ENCODE measurements around the gene PLCG2.

The PLCG2 gene

GRCh38 chr16:81817789-81818567 is 38.9 kb downstream of the PLCG2 start:
- no peak for DNase-seq

GRCh38 chr16:81818568-81818896 is 39.4 kb downstream of the PLCG2 start:
- DNase-seq, result no peak

DNA sequence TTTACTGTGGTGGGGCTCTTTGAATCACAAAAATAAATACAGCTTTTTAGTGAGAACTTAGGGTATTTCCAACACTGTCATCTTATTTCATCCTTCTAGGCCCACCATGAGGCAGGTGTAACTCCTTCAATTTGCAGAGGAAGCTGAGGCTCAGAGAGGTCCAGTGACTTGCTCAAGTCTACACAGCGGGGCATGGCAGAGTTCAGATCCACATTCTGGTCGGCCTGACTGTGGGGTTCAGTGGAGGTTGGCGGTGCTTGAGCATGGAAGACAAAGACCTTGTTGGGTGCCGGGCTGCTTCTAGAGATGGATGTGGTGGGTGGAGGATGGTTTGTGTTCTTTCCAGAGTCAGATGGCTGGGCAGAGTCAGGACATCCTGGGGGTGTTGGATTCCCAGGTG is 39.8 kb downstream of the PLCG2 start:
- no peak for DNase-seq

- no peak for DNase-seq
Observed at GRCh38 chr16:81821436-81822128, 42.5 kb downstream of the PLCG2 start.

DNA sequence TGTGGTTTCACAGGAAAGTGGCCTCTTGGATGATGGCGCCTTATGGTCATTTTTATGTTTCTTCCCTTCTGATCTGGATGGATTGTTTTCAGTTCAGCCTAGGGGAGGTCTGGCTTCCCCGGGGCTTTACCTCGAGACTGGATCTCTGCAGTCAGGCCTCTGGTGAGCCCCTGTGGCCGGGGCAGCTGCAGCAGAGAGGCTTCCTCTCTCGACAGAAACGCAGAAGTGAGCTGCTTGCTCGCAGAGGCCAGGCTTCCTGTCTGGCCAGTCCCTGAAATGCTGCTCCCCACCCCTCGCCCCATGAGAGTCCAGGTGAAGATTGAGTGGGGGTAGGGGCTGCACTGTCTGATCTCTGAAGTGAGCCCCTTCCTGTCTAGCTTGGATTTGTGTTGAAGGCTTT is 44.0 kb downstream of the PLCG2 start:
- DNase-seq, result no peak

- no peak for DNase-seq
Observed at GRCh38 chr16:81823734-81824133, 44.6 kb downstream of the PLCG2 start.

GRCh38 chr16:81826523-81826922 is 47.4 kb downstream of the PLCG2 start:
- DNase-seq, result no peak

- DNase-seq, result no peak
Observed at GRCh38 chr16:81830845-81831540, 51.9 kb downstream of the PLCG2 start.

DNA sequence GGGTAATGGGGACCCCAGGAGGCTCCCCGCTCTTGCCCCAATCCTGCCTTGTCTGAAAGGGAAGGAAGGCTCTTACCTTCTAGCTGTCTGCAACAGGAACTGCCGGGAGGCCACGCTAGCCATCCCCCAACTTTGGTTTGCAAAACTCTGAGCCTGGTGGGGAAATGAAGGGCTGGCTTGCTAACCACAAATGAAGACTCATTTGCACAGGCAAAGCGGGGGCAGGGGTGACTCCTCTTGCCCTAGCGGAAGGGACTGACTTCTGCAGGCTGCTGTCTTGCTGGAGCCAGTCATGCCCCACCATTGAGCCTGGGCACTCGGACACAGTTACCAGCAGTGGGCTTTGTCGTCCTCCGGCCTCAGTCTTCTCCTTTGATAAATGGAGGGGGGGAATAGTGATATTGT is 52.6 kb downstream of the PLCG2 start:
- DNase-seq, result peak; percentile 63

- no peak for DNase-seq
Observed at GRCh38 chr16:81832801-81833547, 53.9 kb downstream of the PLCG2 start.

GRCh38 chr16:81833751-81834150 is 54.7 kb downstream of the PLCG2 start:
- no peak for DNase-seq

DNA sequence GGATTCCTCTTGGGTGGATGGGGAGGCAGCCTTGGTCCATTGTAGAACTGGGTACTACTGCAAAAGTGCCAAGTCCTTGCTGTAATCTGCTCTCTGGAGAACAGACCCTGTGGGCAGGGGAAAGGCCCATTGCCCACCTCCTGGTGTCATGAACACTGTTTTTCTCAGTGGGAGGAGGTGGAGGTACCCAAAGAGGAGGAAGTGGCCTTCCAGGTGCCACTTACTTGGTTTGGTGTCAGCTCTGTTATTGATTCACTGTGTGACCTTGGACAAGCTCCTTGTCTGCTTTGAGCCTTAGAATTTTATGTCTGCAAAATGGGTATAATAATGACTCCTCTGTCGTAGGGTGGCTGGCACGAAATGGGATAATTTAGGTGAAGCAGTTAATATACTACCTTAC is 55.8 kb downstream of the PLCG2 start:
- DNase-seq, result no peak

- DNase-seq, result no peak
Observed at GRCh38 chr16:81836279-81837054, 57.4 kb downstream of the PLCG2 start.

DNA sequence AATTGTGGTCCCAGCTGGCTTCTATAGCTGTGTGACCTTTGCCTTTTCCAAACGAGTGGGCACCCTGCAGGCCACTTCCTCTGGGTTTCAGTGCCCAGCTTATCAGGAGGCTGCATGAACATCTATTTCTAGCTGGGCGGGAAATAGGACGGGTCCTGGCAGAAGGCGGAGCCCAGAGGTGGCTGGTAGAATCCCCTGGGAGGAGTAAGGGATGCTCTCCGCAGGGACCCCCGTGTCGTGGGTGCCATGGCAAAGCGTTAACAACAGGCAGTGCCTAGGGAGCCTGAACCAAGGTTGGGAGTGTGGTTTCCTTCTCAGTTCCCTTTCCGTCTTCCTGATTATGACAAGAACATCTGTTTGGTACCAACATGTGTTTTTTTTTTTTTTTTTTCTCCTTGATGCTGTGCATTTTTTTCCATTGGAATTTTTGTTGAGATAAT is 58.2 kb downstream of the PLCG2 start:
- no peak for DNase-seq

GRCh38 chr16:81838794-81839193 is 59.7 kb downstream of the PLCG2 start:
- DNase-seq, result no peak

GRCh38 chr16:81841722-81842121 is 62.6 kb downstream of the PLCG2 start:
- DNase-seq, result no peak

GRCh38 chr16:81842564-81843242 is 63.6 kb downstream of the PLCG2 start:
- no peak for DNase-seq

DNA sequence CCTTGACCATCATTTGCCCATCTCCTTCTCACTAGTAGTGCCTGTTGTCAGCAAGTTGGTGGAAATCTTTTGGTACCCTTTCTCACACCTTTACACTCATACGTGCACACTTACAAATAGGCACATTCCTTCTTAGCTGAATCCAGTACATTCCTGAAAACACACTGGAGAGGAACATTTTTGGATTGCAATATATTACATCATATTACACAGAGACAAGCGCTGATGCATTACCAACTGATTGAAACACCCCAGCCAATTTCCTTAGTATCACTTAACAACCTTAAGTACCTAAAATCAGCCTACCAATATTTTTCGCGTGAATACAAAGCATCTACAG is 64.1 kb downstream of the PLCG2 start:
- DNase-seq, result no peak

DNA sequence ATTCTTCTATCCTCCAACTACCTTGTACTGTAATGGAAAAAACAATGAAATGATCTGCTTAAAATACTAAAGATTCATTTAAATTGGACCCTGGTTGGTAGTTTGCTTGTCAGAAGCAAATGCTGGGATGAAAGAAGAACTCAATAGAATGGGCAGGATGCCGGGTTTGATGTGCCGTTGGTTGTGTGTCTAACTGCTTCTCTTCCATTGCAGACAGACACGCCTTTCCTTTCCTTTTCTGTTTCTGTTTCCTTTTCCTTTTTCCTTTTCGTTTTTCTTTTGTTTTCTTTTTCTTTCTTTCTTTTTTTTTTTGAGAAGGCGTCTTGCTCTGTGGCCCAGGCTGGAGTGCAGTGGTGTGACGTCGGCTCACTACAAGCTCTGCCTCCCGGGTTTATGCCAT is 64.6 kb downstream of the PLCG2 start:
- no peak for DNase-seq

GRCh38 chr16:81846105-81846504 is 67.0 kb downstream of the PLCG2 start:
- no peak for DNase-seq

DNA sequence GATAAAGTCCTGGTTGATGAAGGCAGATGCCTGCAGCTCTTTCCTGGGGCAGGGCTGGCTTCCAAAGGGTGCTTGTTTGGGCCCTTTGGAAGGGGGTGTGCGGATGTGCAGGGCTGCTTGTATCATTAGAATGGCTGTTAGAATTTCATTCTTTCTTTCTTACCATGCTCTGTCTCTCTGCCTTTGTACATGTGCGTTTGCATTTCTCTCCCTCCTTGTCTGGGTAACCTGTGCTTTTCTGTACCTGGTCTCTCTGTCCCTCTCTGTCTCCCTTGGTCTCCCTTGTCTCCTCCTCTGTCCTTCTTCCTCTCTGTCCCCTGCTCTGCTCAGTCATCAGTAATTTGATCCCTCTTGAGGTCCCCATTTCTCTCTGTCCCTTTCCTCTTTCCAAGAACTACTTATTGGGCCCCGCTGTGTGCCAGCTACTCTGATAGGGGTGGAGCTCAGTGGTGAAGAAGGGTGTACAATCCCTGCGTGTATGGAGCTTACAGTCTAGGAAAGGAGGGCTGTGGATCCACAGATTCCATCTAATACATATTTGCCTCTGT is 69.3 kb downstream of the PLCG2 start:
- no peak for DNase-seq
